DND-41 (cell line): ENCODE measurements around the gene NOD2.

Experiments
- ATAC-seq: fragments of 200-7000 bp; cut with Tn5 transposase; 3 replicates; pipeline ENCODE4 v1.9.1; 2021; ENCODE audit warnings: low read depth; ENCODE audit not compliant: insufficient read depth
- DNase-seq: peaks from one replicate; pipeline ENCODE4 v3.0.0-alpha.2; 2020
- H2AFZ ChIP-seq: 2 replicates; pipeline ENCODE4 v1.6.0; 2012; ENCODE audit warnings: low read depth, low read length
- H3K27ac ChIP-seq: 2 replicates; pipeline ENCODE4 v1.5.1; 2012; ENCODE audit warnings: low read length, inconsistent platforms
- H3K27me3 ChIP-seq: fragments of 200-600 bp; sonication (generic); 2 replicates; pipeline ENCODE4 v1.6.0; 2012; ENCODE audit warnings: low read length, mild to moderate bottlenecking, inconsistent platforms; ENCODE audit not compliant: insufficient read depth, poor library complexity
- H3K36me3 ChIP-seq: 2 replicates; pipeline ENCODE4 v1.5.1; 2012; ENCODE audit warnings: low read length, inconsistent platforms; ENCODE audit not compliant: insufficient read depth
- H3K4me1 ChIP-seq: 2 replicates; pipeline ENCODE4 v1.5.1; 2012; ENCODE audit warnings: mild to moderate bottlenecking, low read length; ENCODE audit not compliant: insufficient read depth
- H3K4me2 ChIP-seq: 2 replicates; pipeline ENCODE4 v1.6.0; 2012; ENCODE audit warnings: mild to moderate bottlenecking, moderate library complexity, low read length, inconsistent platforms; ENCODE audit not compliant: insufficient read depth
- H3K4me3 ChIP-seq, 2 experiments: fragments of 200-600 bp in 1 of 2; shearing (Covaris generic) in 1 of 2; 2 replicates each; pipeline ENCODE4 v1.5.1; 2012 to 2016; ENCODE audit warnings: inconsistent platforms in 2 of 2, low read length in 2 of 2, mild to moderate bottlenecking in 2 of 2, low read depth in 1 of 2, moderate library complexity in 1 of 2
- H3K79me2 ChIP-seq: 2 replicates; pipeline ENCODE4 v1.6.0; 2012; ENCODE audit warnings: low read length, inconsistent platforms; ENCODE audit not compliant: insufficient read depth
- H3K9ac ChIP-seq: 2 replicates; pipeline ENCODE4 v1.6.0; 2012; ENCODE audit warnings: low read depth, mild to moderate bottlenecking, inconsistent platforms, low read length, moderate library complexity
- H3K9me3 ChIP-seq: 2 replicates; pipeline ENCODE4 v1.5.1; 2012; ENCODE audit warnings: low read length, moderate library complexity, mild to moderate bottlenecking, inconsistent platforms; ENCODE audit not compliant: insufficient read depth, severe bottlenecking
- H4K20me1 ChIP-seq: 2 replicates; pipeline ENCODE4 v1.6.0; 2012; ENCODE audit warnings: low read length; ENCODE audit not compliant: insufficient read depth
- EZH2 ChIP-seq: IDR thresholded peaks from 3 replicates; pipeline ENCODE4 v1.6.1; 2012; ENCODE audit warnings: borderline replicate concordance, low read depth, mild to moderate bottlenecking, moderate library complexity, low read length, inconsistent platforms; ENCODE audit not compliant: severe bottlenecking
- TF ChIP-seq, protein P1 (sequence below): IDR thresholded peaks from 2 replicates; pipeline ENCODE4 v1.5.1; 2012; ENCODE audit warnings: borderline replicate concordance, low read length, moderate library complexity, mild to moderate bottlenecking; ENCODE audit not compliant: poor library complexity, severe bottlenecking; ENCODE audit errors: extremely low read depth

The NOD2 gene

DNA sequence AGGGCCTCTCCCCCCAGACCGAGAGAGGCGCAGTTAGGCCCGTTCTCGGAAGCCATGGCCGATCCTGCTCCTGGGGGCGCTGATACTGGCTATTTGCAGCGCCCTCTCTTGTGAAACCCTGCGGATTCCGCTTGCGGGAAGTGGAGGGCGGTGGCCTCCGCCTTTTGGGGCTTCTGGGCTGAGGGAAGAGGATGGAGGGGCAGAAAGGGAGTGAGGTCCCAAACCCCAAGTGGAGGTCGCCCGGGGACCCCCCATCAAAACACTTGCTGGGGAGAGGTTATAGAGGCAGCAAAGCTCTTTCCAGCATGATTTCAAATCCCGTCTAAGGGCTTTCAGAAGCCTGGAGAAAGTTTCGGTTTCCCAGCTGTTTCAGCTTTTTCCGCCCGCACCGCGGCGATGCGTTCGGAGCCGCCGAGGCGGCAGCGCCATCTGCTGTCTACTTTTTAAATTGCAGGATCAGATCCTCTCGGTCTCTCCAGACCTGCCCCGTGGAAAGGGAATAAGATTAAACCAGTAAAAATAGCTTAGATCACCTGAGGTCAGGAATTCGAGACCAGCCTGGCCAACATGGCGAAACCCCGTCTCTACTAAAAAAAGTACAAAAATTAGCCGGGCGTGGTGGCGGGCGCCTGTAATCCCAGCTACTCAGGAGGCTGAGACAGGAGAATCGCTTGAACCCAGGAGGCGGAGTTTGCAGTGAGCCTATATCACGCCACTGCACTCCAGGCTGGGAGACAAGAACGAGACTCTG is 28.1 kb upstream of the NOD2 start:
- Histone ChIP-seq H2AFZ (peak overlapping the region; percentile 55), H3K4me2 (peak overlapping the region; percentile 57), H3K9me3 (no peaks in the 10 kb centered on the region), H3K9ac (peak overlapping the region; percentile 25; the same call in 1 of the 2 replicates), H3K4me1 (peaks cover 4% of the 10 kb centered on the region), H3K27me3 (no peaks in the 10 kb centered on the region), H3K4me3 (peak overlapping the region in 1 of 2 experiments; percentile 44; a peak in 2 of 4 replicates), H3K36me3 (no peaks in the 10 kb centered on the region), H3K79me2 (no peaks in the 10 kb centered on the region), H3K27ac (no peak overlapping the region), H4K20me1 (0 out of 2 replicates have a peak, but pooled peaks cover 4% of the 10 kb centered on the region)
- peak; percentile 81 for DNase-seq
- peak; percentile 84 for ATAC-seq
- no peak for TF ChIP-seq EZH2
- TF ChIP-seq, protein P1, sequence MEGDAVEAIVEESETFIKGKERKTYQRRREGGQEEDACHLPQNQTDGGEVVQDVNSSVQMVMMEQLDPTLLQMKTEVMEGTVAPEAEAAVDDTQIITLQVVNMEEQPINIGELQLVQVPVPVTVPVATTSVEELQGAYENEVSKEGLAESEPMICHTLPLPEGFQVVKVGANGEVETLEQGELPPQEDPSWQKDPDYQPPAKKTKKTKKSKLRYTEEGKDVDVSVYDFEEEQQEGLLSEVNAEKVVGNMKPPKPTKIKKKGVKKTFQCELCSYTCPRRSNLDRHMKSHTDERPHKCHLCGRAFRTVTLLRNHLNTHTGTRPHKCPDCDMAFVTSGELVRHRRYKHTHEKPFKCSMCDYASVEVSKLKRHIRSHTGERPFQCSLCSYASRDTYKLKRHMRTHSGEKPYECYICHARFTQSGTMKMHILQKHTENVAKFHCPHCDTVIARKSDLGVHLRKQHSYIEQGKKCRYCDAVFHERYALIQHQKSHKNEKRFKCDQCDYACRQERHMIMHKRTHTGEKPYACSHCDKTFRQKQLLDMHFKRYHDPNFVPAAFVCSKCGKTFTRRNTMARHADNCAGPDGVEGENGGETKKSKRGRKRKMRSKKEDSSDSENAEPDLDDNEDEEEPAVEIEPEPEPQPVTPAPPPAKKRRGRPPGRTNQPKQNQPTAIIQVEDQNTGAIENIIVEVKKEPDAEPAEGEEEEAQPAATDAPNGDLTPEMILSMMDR, result peak; percentile 81

GRCh38 chr16:50666658-50667496 is 26.5 kb upstream of the NOD2 start:
- no peak overlapping the region for H3K4me3 ChIP-seq
- no peak for TF ChIP-seq EZH2
- TF ChIP-seq, protein P1, result no peak
- ATAC-seq, result peak; percentile 40; the same call in 2 of the 3 replicates

DNA sequence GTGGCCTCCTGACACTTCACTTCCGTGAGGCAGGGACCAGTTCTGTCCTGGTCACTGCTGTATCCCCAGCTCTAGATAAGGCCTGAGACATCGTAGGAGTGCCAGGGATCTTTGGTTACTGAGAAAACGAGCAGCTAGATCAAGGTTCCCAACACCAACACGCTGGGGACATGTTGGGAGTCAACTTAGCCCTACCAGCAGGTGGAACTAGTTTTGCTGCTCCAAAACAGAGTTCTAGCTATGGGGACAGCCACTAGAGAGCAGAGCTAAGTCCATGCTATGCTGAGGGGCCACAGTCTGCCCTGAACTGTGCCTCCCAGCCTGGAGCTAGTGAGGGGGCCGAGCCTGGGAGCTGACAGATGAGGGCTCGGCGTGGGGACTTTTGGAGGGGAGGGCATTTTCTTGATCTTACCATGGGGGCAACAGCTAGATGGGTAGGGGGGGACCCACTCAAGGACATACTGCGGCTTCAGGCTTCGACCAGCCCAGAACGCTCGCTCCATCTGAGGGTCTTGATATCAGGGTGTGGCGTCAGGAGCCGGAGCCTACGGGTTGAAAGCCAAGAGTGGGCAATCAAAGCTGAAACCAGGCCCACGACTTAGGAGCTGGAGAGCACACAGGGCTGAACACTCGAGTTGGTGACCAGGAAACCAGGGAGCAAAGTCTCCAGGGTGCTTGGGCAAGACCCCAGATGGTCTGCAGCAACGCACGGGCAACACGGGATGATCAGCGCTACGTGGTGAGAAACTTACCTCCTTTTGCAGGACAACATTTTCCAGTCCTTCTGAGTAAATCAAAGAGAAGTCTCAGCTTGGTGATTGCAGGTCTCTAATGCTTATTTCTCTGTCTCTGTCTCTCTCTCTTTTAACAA is 25.7 kb upstream of the NOD2 start:
- no peak overlapping the region for H3K4me2 ChIP-seq
- H3K36me3 ChIP-seq, result peaks cover 15% of the 10 kb centered on the region
- no peaks in the 10 kb centered on the region for H3K27me3 ChIP-seq
- no peak overlapping the region for H3K9ac ChIP-seq
- H4K20me1 ChIP-seq, result 0 out of 2 replicates have a peak, but pooled peaks cover under 1% of the 10 kb centered on the region
- H3K27ac ChIP-seq, result no peak overlapping the region
- no peak for DNase-seq
- no peaks in the 10 kb centered on the region for H3K79me2 ChIP-seq
- H3K4me3 ChIP-seq, result no peak overlapping the region
- H3K4me1 ChIP-seq, result peaks cover 4% of the 10 kb centered on the region
- H2AFZ ChIP-seq, result no peak overlapping the region
- ATAC-seq, result no peak
- TF ChIP-seq, protein P1, result peak; percentile 7
- no peak for TF ChIP-seq EZH2
- peaks cover 12% of the 10 kb centered on the region for H3K9me3 ChIP-seq

More at GRCh38 chr16:50666658-50667496, 26.5 kb upstream of the NOD2 start:
- DNase-seq, result no peak
- Histone ChIP-seq H3K79me2 (no peaks in the 10 kb centered on the region), H3K4me2 (no peak overlapping the region), H3K27ac (no peak overlapping the region), H3K27me3 (no peaks in the 10 kb centered on the region), H3K9me3 (peaks cover 4% of the 10 kb centered on the region), H3K36me3 (peaks cover 7% of the 10 kb centered on the region), H3K4me1 (peaks cover 4% of the 10 kb centered on the region), H3K9ac (no peak overlapping the region), H4K20me1 (0 out of 2 replicates have a peak, but pooled peaks cover 4% of the 10 kb centered on the region), H2AFZ (no peak overlapping the region)
